Measurements from ENCODE around the gene ZPR1. TPM values are rescaled to one million over a fixed set of nuclear protein-coding genes. Genes with fewer than 3 reads are reported as not detected.
A peak's percentile ranks its signal among the peaks of the same experiment; 100 is the strongest.

Gene ZPR1
- total RNA-seq, 1 donor from 2014 or later: 84.1 TPM

DNA sequence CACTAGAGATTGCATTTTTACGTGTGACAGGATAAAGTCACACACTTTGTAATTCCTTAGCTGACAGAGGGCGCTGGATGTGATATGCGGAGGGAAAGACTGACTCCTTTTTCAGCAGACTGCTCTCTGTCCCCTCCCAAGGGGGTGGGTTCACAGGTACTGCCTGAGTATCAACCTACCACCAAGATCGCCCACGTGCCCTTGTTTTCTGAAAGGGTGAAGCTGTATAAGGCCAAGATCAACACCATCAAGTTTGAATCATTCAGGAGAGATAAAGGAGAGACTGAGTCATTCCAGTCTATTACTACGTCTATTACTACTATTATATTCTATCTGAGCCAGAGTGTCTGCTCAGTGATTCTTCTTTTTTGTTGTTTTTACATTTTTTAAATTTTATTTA is 45.7 kb downstream of the ZPR1 start:
- peaks cover 7% of the 10 kb centered on the region for H3K36me3 Mint-ChIP-seq (ENCODE audit: low read depth)
- intact Hi-C loops (cut with micrococcal nuclease): no loop called here

DNA sequence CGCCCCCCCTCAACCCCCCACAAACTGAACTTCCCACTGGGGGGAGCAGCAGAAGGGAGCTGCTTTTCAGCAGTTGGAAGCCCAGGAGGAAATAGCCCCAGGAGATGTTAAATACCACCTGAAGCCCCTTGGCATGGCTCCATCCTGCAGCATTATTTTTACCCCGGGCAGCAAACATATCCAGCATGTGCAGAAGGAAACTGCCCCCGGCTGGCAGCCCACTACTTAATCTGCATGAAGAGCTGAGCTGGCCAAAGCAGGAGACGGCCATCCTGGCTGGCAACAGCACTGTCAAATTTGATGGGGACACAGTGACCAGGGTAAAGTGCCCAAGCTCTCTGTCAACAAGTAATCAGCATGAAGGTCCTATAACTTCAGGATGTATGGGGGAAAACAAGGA is 47.1 kb downstream of the ZPR1 start:
- intact Hi-C loops (cut with micrococcal nuclease): no loop called here
- Mint-ChIP-seq H3K27ac (no peak overlapping the region), H3K4me3 (ENCODE audit: low read depth) (no peak overlapping the region), H3K27me3 (ENCODE audit: low read depth) (no peaks in the 10 kb centered on the region), H3K4me1 (ENCODE audit: low read depth) (peaks cover 5% of the 10 kb centered on the region), H3K36me3 (ENCODE audit: low read depth) (peaks cover 2% of the 10 kb centered on the region), H3K9me3 (no peaks in the 10 kb centered on the region)
- DNase-seq (ENCODE audit: low spot score): no peak

More for the DNA sequence above, 45.7 kb downstream of the ZPR1 start:
- Mint-ChIP-seq H3K27me3 (ENCODE audit: low read depth) (no peaks in the 10 kb centered on the region), H3K9me3 (no peaks in the 10 kb centered on the region), H3K4me1 (ENCODE audit: low read depth) (peaks cover 5% of the 10 kb centered on the region), H3K27ac (no peak overlapping the region), H3K4me3 (ENCODE audit: low read depth) (no peak overlapping the region)
- DNase-seq (ENCODE audit: low spot score): no peak

GRCh38 chr11:116738975-116739374 is 48.8 kb downstream of the ZPR1 start:
- DNase-seq (ENCODE audit: low spot score): no peak
- H3K9me3 Mint-ChIP-seq: no peaks in the 10 kb centered on the region

GRCh38 chr11:116736763-116737162 is 51.1 kb downstream of the ZPR1 start:
- Mint-ChIP-seq H3K4me1 (ENCODE audit: low read depth) (peaks cover 16% of the 10 kb centered on the region), H3K4me3 (ENCODE audit: low read depth) (no peak overlapping the region), H3K27ac (no peak overlapping the region), H3K27me3 (ENCODE audit: low read depth) (no peaks in the 10 kb centered on the region), H3K9me3 (no peaks in the 10 kb centered on the region), H3K36me3 (ENCODE audit: low read depth) (no peaks in the 10 kb centered on the region)
- intact Hi-C loops (cut with micrococcal nuclease): no loop called here
- no peak for DNase-seq (ENCODE audit: low spot score)

More at GRCh38 chr11:116738975-116739374, 48.8 kb downstream of the ZPR1 start:
- Mint-ChIP-seq H3K27me3 (ENCODE audit: low read depth) (no peaks in the 10 kb centered on the region), H3K4me3 (ENCODE audit: low read depth) (no peak overlapping the region), H3K36me3 (ENCODE audit: low read depth) (peaks cover 2% of the 10 kb centered on the region), H3K4me1 (ENCODE audit: low read depth) (peaks cover 7% of the 10 kb centered on the region), H3K27ac (no peak overlapping the region)
- intact Hi-C loops (cut with micrococcal nuclease): no loop called here

GRCh38 chr11:116733969-116734508 is 53.8 kb downstream of the ZPR1 start:
- intact Hi-C loops (cut with micrococcal nuclease): loop anchor here (2.0 kb wide), 1 partner anchor 373 kb away; no protein-coding TSS in a partner anchor
- no peaks in the 10 kb centered on the region for H3K9me3 Mint-ChIP-seq
- H3K4me3 Mint-ChIP-seq (ENCODE audit: low read depth): no peak overlapping the region
- peak overlapping the region; percentile 11 for H3K27ac Mint-ChIP-seq
- DNase-seq (ENCODE audit: low spot score): no peak
- peaks cover 12% of the 10 kb centered on the region for H3K4me1 Mint-ChIP-seq (ENCODE audit: low read depth)
- H3K27me3 Mint-ChIP-seq (ENCODE audit: low read depth): no peaks in the 10 kb centered on the region
- H3K36me3 Mint-ChIP-seq (ENCODE audit: low read depth): no peaks in the 10 kb centered on the region

DNA sequence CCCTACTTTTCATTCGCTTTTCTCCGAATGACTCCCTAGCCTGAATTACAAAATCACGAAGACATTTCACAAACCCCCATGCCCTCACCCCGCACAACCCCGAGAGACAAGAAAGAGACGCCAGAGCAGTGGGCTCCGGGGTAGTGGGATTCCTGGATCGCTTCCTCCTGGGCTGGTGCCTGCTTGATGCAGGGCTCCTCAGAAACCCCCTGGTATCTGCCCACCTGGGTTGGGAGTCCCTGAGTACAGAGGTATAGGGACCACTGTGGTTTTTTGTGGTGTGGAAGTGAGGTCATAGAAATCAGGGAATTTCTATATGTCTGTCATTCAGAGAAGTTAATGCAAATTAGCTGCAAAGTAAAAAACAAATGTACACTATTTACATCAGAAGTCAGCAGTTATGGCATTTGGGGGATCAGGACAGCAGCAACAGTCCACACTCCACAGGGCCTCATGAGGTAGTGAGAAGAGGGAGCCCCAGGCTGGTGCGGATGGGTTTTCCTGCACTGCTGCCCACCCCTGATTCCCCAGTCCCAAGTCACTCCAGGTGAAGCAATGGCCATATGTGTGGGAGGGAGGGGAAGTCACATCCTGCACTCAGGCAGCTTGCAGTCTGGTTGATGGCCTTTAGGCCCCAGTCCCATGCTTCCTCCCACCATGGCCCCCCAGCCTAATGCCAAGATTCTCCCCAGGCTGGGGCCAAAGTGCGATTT is 54.6 kb downstream of the ZPR1 start:
- no peaks in the 10 kb centered on the region for H3K9me3 Mint-ChIP-seq
- peak overlapping the region; percentile 2 for H3K27ac Mint-ChIP-seq
- no peaks in the 10 kb centered on the region for H3K36me3 Mint-ChIP-seq (ENCODE audit: low read depth)
- H3K4me1 Mint-ChIP-seq (ENCODE audit: low read depth): peaks cover 11% of the 10 kb centered on the region
- H3K27me3 Mint-ChIP-seq (ENCODE audit: low read depth): no peaks in the 10 kb centered on the region
- no peak overlapping the region for H3K4me3 Mint-ChIP-seq (ENCODE audit: low read depth)
- DNase-seq (ENCODE audit: low spot score): no peak
- intact Hi-C loops (cut with micrococcal nuclease): loop anchor here (2.0 kb wide), 1 partner anchor 374 kb away; no protein-coding TSS in a partner anchor

GRCh38 chr11:116732271-116733042 is 55.4 kb downstream of the ZPR1 start:
- peak; percentile 24 for DNase-seq (ENCODE audit: low spot score)
- no peaks in the 10 kb centered on the region for H3K36me3 Mint-ChIP-seq (ENCODE audit: low read depth)
- peaks cover 11% of the 10 kb centered on the region for H3K4me1 Mint-ChIP-seq (ENCODE audit: low read depth)
- no peaks in the 10 kb centered on the region for H3K27me3 Mint-ChIP-seq (ENCODE audit: low read depth)
- no peaks in the 10 kb centered on the region for H3K9me3 Mint-ChIP-seq
- intact Hi-C loops (cut with micrococcal nuclease): loop anchor here (2.0 kb wide), 1 partner anchor 374 kb away; no protein-coding TSS in a partner anchor
- H3K4me3 Mint-ChIP-seq (ENCODE audit: low read depth): no peak overlapping the region
- H3K27ac Mint-ChIP-seq: peak overlapping the region; percentile 2

DNA sequence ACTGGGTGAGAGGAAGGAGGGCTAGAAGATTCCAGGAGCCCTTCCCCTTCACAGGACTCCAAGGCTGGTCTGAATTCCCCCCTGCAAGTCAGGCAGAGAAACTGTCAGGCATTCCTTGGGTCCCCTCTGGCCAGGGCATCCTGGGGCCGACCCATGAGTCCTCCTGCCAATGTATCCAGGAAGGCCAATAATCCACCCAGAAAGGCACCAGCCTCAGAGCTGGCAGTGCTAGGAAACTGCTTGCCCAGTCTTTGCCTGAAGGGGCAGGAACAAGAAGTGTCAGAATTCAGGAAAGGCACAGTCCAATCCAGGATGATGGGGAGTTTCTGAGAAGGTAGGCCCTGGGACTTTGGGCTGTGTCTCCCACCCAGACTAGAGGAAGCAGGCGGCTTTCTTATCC is 56.0 kb downstream of the ZPR1 start:
- no peak for DNase-seq (ENCODE audit: low spot score)
- Mint-ChIP-seq H3K27me3 (ENCODE audit: low read depth) (no peaks in the 10 kb centered on the region), H3K36me3 (ENCODE audit: low read depth) (no peaks in the 10 kb centered on the region), H3K4me1 (ENCODE audit: low read depth) (peaks cover 11% of the 10 kb centered on the region), H3K27ac (no peak overlapping the region), H3K4me3 (ENCODE audit: low read depth) (no peak overlapping the region), H3K9me3 (no peaks in the 10 kb centered on the region)
- intact Hi-C loops (cut with micrococcal nuclease): loop anchor here (2.0 kb wide), 1 partner anchor 375 kb away; no protein-coding TSS in a partner anchor

DNA sequence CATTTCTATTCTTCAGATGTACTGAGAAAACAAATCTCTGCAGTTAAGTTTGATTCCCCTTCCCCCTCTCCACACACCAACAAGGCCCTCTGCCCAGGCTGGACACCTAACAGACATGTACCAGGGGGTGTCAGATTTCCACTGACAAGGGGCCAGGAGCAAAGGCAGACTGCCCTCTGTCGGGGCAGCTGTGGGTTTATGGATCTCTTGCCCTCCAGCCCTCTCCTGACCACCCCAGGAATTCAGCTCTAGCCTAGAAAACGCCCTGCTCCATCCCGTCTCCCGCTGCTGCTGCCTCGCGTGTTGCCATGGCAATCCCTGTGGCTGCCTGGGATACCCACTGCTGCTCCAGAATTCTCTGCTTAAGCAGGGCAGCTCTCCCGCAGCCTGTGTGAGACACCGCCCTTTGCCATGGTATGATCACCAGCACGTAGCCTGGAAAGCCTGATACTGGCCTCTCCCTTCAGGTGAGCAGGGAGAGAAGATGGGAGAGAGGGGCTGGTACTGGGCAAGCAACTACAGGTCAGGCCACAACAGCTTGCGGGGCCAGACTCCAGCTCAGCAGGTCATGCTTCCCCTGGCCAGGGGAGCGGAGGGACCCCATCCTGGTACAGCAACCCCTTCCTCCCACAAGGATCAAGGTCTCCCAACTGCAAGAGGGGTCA is 56.6 kb downstream of the ZPR1 start:
- H3K27ac Mint-ChIP-seq: no peak overlapping the region
- no peaks in the 10 kb centered on the region for H3K9me3 Mint-ChIP-seq
- no peaks in the 10 kb centered on the region for H3K36me3 Mint-ChIP-seq (ENCODE audit: low read depth)
- H3K4me3 Mint-ChIP-seq (ENCODE audit: low read depth): no peak overlapping the region
- no peaks in the 10 kb centered on the region for H3K27me3 Mint-ChIP-seq (ENCODE audit: low read depth)
- DNase-seq (ENCODE audit: low spot score): no peak
- H3K4me1 Mint-ChIP-seq (ENCODE audit: low read depth): peaks cover 11% of the 10 kb centered on the region
- intact Hi-C loops (cut with micrococcal nuclease): no loop called here

DNA sequence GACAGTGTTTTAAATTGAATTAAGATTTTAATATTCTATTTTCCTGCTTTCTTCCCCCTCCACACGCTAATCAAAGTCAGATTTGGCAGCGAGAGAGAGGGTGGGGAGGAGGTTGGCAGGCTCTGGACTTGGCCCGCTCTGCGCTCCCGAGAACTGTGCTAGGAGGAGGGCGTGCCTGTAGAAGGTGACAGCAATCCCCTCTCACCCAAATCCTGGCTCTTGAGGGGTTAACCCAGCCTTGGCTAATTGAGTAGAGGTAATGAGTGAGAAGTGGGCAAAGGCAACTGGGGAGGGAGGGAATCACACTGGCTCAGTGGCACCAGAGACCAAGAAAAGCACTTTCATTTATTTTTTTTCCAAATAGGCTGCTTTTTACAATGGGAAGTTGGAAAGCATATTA is 57.2 kb downstream of the ZPR1 start:
- H3K4me3 Mint-ChIP-seq (ENCODE audit: low read depth): no peak overlapping the region
- no peak for DNase-seq (ENCODE audit: low spot score)
- H3K36me3 Mint-ChIP-seq (ENCODE audit: low read depth): no peaks in the 10 kb centered on the region
- no peak overlapping the region for H3K27ac Mint-ChIP-seq
- peaks cover 11% of the 10 kb centered on the region for H3K4me1 Mint-ChIP-seq (ENCODE audit: low read depth)
- H3K9me3 Mint-ChIP-seq: no peaks in the 10 kb centered on the region
- intact Hi-C loops (cut with micrococcal nuclease): no loop called here
- H3K27me3 Mint-ChIP-seq (ENCODE audit: low read depth): no peaks in the 10 kb centered on the region

DNA sequence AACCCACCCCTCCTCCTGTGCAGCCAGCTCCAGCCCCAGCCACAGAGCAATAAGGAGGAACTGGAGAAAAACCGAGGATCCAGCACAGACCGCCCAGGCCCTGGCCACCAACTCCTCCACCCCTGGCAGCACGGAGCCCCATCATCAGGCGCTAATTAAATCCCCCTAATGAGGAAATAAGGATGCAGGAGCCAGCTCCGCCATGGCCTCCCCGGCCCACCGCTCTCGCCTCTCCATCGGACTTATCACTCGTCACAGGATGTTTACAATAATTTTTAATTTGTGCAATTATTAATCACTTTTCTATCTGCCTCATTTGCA is 57.6 kb downstream of the ZPR1 start:
- Mint-ChIP-seq H3K4me1 (ENCODE audit: low read depth) (peaks cover 11% of the 10 kb centered on the region), H3K9me3 (no peaks in the 10 kb centered on the region), H3K27me3 (ENCODE audit: low read depth) (no peaks in the 10 kb centered on the region), H3K4me3 (ENCODE audit: low read depth) (no peak overlapping the region), H3K36me3 (ENCODE audit: low read depth) (no peaks in the 10 kb centered on the region), H3K27ac (no peak overlapping the region)
- intact Hi-C loops (cut with micrococcal nuclease): no loop called here
- no peak for DNase-seq (ENCODE audit: low spot score)

DNA sequence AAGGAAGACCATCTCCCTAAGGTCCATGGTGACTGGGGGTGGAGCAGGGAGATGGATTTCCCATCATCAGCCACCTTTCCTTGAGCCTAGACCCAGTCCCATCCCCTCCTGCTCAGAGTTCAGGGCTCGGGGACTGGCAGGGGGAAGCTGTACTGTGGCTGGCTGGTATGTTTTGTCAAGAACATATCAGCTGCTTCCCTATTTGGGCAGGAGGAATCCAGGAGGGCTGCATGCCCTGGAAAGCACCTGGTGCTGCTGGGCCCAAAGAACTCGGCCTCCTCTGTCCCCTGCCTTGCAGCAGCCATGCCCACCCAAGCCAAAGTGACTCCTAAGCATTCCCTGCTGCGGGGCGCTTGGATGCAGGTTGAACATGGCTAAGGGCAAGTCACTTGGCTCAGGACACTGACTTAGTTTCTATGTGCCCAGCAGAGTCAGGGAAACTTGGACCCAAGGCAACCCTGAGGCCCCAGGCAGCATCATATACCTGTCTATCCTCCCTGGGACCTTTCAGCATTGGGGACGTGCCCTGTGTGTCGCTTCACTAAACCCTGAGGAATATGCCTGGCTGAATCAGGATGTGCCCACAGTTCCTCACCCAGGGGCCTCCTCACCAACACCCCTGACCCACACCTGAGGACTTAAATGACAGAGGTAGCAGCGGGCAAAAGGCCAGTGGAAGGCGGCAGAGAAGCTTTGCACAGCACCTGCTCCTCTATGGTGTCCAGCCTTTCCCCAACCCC is 58.2 kb downstream of the ZPR1 start:
- no peaks in the 10 kb centered on the region for H3K9me3 Mint-ChIP-seq
- no peaks in the 10 kb centered on the region for H3K36me3 Mint-ChIP-seq (ENCODE audit: low read depth)
- no peak for DNase-seq (ENCODE audit: low spot score)
- intact Hi-C loops (cut with micrococcal nuclease): no loop called here
- H3K4me3 Mint-ChIP-seq (ENCODE audit: low read depth): no peak overlapping the region
- H3K27me3 Mint-ChIP-seq (ENCODE audit: low read depth): no peaks in the 10 kb centered on the region
- peaks cover 11% of the 10 kb centered on the region for H3K4me1 Mint-ChIP-seq (ENCODE audit: low read depth)
- H3K27ac Mint-ChIP-seq: no peak overlapping the region

All from activated T-helper 2 cell treated with anti-CD3 and anti-CD28 coated beads, Interferon-gamma antibody, Interleukin-2, Interleukin-4, amounts not matched to agents 10 μg/mL and 5 μg/mL and 100 μg/mL, durations not matched to agents 14 hours and 24 hours and 36 hours (primary cell).